ENCODE measurements around the gene CCDC127.

DNA sequence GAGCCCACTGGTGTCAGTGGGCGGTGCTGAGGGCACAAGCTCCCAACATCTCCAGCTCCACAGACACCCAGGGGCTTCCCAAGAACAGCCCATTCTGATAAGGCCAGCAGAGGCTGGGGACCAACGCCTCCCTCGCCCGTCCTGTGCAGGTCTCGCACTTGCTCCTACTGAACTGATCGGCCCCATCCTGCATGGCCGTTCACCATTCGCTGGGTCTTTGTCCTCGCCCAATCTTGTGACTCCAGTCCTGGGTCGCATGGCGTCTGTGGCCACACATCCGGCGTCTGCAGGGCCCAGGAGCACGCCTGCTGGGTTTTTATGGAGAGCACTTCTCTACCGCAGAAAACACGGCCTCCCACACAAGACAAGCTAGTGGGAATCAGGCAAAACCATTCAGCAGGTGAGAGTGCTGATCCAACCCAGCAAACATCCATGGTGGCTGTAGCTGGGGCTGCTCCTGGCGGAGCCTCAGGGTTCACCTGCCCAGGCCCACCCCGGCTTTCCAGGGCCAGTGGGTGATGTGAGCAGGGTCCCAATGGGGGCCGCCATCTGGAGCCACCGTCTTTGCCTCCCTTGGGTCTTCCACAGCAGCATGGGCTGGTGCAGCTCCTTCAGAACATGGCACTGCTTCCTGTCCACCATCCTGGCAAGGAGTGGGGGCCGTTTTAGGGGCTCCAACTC, 19.3 kb downstream of the CCDC127 start:
- TF ChIP-seq, protein P1, sequence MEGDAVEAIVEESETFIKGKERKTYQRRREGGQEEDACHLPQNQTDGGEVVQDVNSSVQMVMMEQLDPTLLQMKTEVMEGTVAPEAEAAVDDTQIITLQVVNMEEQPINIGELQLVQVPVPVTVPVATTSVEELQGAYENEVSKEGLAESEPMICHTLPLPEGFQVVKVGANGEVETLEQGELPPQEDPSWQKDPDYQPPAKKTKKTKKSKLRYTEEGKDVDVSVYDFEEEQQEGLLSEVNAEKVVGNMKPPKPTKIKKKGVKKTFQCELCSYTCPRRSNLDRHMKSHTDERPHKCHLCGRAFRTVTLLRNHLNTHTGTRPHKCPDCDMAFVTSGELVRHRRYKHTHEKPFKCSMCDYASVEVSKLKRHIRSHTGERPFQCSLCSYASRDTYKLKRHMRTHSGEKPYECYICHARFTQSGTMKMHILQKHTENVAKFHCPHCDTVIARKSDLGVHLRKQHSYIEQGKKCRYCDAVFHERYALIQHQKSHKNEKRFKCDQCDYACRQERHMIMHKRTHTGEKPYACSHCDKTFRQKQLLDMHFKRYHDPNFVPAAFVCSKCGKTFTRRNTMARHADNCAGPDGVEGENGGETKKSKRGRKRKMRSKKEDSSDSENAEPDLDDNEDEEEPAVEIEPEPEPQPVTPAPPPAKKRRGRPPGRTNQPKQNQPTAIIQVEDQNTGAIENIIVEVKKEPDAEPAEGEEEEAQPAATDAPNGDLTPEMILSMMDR (IDR thresholded peaks at IDR 0.05) = no peak
- no peak for TF ChIP-seq EZH2 (IDR thresholded peaks at IDR 0.05; ENCODE audit: borderline replicate concordance, insufficient read depth, low read depth, low read length, poor library complexity, severe bottlenecking)
